Measurements from ENCODE around the gene TBL2. TPM values are rescaled to one million over a fixed set of nuclear protein-coding genes. Genes with fewer than 3 reads are reported as not detected.
"Not testable (repeated sequence)": the region's sequence is repeated elsewhere in the genome, so short reads cannot be mapped to it uniquely, and the experiment has no call there.

TBL2 gene, protein sequence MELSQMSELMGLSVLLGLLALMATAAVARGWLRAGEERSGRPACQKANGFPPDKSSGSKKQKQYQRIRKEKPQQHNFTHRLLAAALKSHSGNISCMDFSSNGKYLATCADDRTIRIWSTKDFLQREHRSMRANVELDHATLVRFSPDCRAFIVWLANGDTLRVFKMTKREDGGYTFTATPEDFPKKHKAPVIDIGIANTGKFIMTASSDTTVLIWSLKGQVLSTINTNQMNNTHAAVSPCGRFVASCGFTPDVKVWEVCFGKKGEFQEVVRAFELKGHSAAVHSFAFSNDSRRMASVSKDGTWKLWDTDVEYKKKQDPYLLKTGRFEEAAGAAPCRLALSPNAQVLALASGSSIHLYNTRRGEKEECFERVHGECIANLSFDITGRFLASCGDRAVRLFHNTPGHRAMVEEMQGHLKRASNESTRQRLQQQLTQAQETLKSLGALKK
- 53.0 and 70.7 TPM in 2 replicates for total RNA-seq (2014; rRNA removed; shearing (Covaris generic))

DNA sequence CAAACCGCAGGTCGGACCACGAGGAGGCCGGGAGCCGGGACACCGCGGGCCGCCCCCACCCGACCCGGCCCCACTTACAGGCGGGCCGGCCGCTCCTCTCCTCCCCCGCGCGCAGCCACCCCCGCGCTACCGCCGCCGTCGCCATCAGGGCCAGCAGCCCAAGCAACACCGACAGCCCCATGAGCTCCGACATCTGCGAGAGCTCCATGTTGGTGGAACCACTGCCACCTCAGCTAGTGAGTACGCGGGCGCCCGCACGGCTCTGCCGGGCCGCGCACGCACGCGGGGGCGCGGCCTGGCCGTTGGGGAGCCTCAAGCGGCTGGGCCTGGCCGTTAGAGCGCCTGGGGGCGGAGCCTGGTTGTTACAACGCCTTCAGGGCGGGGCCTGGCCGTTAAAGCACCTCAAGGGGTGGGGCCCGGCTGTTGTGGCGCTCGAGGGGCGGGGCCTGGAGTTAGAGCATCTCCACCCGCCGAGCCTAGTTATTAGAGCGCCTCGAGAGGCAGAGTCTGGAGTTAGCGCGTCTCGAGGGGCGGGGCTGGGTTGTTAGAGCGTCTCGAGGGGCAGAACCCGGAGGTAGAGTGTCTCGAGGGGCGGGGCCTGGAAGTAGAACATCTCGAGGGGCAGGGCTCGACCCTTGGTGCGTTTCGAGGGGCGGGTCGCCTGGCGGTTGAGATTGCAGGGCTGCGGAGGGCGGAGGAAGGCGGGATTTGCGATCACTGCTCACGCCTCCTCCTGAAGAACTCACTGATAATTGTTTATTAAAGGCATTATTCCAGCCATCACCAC, at the start of gene TBL2:
Gene TBL2, minus strand, starts transcription at position 238 of the 787 bp plus-strand sequence. Its CDS starts 30 bp downstream, at position 208.
- DNase-seq (ENCODE audit: low spot score): peak; percentile 99

GRCh38 chr7:73626814-73627213, 48.4 kb upstream of the TBL2 start:
- peak; percentile 34 for DNase-seq (ENCODE audit: low spot score)

GRCh38 chr7:73625276-73625675, 46.9 kb upstream of the TBL2 start:
- DNase-seq (ENCODE audit: low spot score): no peak

DNA sequence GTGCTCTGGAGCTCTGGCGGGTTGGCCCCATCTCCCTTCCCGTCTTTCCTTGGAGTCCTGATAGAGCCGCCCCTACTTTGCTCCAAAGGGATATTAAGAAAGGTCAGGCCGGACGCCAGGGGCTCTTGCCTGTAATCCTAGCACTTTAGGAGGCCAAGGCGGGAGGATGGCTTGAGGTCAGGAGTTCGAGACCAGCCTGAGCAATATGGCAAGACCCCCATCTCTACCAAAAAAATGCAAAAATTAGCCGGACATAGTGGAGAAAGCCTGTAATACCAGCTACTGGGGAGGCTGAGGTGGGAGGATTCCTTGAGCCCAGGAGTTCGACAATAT, 46.3 kb upstream of the TBL2 start:
- DNase-seq (ENCODE audit: low spot score): no peak

DNA sequence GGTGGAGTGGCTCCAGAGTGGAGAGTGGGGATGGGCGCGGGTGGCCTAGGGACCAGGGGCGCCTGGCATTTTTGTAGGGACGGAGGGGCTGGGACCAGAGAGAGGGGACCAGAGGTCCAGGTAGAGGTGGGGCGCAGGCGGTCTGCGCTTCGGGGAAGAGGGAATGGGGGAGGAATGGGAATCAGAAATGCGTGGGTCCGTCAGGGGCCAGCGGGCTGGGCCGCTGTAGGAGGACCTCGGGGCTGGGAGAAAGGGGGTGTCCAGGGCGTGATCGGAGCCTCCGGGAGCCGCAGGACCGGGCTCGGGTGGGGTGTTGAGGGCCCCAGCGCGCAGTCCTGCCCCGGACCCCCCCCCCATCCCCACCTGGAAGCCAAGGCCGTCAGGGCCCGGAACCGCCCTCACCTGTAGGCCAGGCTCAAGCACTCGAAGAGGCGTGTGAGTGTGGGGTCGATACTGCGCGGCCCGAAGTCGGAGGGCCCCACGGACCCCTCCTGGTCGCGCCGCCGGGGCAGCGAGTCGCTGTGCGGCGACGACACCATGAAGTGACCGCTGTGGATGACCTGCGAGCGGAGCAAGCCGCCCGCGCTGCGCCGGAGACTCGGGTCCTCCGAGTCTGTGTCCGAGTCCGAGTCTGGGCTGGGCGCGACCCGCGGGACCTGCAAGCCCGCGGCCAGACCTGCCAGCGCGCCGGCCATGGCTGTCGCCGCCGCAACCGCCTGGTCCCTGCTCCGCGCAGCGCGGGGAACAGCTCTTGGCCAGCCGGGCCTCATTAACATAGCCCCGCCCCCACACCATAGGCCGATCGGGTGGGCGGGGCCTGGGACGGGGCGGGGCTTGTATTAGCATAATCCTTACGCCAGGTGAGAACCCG, 45.7 kb upstream of the TBL2 start, which contains the start of gene MLXIPL:
Gene MLXIPL, minus strand, starts transcription at position 725 of the 871 bp plus-strand sequence. Its CDS starts 30 bp downstream, at position 695.
- DNase-seq (ENCODE audit: low spot score): no peak

GRCh38 chr7:73622909-73623797, 44.8 kb upstream of the TBL2 start:
- no peak for DNase-seq (ENCODE audit: low spot score)

GRCh38 chr7:73622527-73622908, 44.1 kb upstream of the TBL2 start:
- no peak for DNase-seq (ENCODE audit: low spot score)

DNA sequence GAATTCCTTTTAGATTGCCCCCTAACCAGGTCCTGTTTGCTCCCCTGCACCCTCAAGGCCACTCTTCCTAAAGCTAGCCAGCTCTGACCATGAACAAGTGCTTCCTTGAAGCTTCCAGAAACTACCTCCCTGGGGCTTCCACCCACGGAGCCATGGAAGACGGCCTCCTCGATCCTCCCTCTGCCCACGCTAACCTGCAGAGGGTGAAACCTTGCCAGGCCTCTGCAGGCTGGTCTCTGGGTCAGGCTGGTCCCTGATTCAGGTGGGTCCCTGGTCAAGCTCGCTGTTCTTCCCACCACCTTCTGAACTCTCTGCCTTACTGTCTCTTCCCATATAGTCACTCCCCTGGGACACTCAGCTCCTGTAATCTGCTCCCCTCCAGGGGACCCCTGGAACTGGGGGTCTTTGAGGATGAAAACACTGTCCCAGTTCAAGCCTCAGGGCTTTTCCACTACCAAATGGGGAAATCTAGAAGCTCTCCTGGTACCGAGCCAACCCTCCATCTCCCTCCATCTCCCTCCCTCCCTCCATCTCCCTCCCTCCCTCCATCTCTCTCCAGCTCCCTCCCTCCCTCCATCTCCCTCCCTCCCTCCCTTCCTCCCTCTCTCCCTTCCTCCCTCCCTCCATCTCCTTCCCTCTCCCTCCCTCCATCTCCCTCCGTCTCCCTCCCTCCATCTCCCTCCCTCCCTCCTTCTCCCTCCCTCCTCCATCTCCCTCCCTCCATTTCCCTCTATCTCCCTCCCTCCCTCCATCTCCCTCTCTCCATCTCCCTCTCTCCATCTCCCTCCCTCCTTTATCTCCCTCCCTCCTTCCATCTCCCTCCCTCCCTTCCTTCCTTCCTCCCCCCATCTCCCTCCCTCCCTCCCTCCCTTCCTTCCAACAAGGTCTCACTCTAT, 43.0 kb upstream of the TBL2 start:
- no peak for DNase-seq (ENCODE audit: low spot score)

GRCh38 chr7:73619394-73619793, 41.0 kb upstream of the TBL2 start:
- not testable (repeated sequence) for DNase-seq (ENCODE audit: low spot score)

- no peak for DNase-seq (ENCODE audit: low spot score)
Measured at GRCh38 chr7:73618538-73618937, 40.2 kb upstream of the TBL2 start.

DNA sequence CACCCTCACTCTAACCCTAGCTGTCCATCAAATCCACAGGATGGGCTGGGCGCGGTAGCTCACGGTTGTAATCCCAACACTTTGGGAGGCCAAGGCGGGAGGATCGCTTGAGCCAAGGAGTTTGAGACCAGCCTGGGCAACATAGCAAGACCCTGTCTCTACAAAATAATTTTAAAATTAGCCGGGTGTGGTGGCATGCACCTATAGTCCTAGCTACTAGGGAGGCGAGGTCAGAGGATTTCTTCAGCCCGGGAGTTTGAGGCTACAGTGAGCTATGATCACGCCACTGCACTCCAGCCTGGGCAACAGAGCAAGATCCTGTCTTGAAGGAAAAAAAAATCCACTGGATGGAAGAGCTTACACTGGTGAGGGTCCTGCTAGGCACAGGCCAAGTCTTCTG, 39.1 kb upstream of the TBL2 start:
- not testable (repeated sequence) for DNase-seq (ENCODE audit: low spot score)

- DNase-seq (ENCODE audit: low spot score): no peak
Measured at GRCh38 chr7:73615886-73616285, 37.5 kb upstream of the TBL2 start.

- not testable (repeated sequence) for DNase-seq (ENCODE audit: low spot score)
Measured at GRCh38 chr7:73614937-73615336, 36.6 kb upstream of the TBL2 start.

- DNase-seq (ENCODE audit: low spot score): peak; percentile 62
Measured at GRCh38 chr7:73613954-73614735, 35.8 kb upstream of the TBL2 start.

DNA sequence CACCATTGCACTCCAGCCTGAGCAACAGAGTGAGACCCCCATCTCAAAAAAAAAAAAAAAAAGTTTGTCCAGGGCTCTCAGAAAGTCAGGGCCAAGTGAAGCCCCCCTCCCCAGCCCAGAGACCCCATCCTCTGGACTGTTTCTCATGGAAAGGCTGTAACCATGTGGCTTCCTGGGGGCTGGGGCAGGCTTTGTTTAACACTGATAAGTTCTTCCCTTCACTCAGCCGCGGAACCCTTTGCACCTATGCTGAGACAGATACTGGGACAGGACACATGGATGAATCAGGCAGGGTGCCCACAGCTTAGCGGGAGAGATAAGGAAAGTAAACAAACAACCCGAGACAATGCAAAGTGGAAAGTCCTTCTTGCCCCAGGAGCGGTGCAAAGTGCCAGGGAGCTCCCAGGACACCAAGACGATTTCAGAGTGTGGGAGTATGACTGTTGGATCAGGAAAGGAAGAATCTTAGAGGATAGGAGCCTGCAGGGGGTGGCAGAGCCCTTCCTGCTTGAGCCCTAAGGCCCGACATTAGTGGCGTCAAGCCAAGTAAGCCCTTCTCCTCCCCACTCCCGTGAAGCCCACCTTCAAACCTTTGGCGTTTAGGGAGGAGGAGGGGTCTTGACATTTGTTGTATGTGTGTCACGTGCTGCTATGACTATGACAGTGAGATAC, 34.4 kb upstream of the TBL2 start:
- peak; percentile 98 for DNase-seq (ENCODE audit: low spot score)

DNA sequence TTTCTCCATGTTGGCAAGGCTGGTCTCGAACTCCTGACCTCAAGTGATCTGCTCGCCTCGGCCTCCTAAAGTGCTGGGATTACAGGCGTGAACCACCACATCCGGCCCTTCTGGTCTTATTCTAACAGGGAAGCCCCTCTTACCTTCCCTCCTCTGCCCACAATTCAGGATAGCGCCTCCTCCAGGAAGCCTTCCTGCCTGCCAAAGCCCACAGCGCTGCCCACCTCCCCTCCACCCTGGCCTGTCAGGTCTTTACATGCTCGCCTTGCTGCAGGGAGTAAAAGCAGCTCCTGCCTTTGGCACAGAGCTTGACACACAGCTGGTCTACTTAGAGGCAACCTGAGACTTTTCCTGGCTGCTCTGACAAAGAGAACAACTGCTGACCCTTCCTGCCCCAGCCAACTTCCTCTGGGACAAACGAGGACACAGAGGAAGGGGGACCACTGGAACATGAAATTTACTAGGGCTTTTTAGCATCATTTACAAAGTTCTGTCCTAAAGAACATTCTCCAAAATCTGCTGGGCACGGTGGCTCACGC, 32.7 kb upstream of the TBL2 start:
- DNase-seq (ENCODE audit: low spot score): no peak

GRCh38 chr7:73610105-73610504, 31.7 kb upstream of the TBL2 start:
- no peak for DNase-seq (ENCODE audit: low spot score)

GRCh38 chr7:73607692-73607983, 29.3 kb upstream of the TBL2 start:
- not testable (repeated sequence) for DNase-seq (ENCODE audit: low spot score)
